ENCODE data around the gene SOX9.

DNA sequence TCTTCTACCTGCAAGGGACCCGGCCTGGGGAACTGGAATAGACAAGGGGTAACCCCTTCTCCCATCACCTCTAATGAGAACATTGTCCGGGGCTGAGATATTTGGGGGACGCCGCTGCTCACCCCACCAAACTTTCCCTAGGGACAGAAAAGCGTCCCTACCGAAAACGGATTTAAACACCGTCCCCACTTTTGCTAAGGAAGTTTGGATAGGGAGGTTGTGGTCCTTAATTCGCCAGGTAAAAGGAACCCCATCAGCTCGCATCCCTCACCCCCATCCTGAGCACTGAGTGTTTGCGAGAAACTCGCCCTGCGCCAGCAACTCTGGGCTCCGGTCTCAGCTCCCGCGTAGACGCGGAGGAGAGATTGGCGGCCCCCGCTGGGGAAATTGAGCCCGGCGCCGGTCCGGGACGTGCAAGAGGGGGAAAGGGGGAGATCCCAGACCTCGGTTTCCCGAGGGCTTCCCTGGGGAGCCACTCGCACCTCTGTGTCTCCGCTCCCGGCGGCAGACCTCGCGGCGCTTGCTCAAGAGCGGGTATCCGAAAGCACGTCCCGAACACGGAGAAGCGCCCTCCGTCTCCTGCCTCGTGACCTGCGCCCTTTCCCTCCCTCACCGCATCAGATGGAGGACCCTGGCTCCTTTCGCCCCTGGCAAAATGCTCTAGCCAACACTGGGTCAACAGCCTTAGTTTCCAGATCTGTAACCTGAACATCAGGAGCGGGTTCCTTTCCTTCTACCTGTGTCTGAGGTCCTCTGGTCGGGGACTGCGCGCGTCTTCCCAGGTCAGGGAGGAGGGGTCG lies 3.1 kb upstream of the SOX9 start:
- no peak for TF ChIP-seq POLR2A (IDR thresholded peaks at IDR 0.05)
- TF ChIP-seq, protein P1, sequence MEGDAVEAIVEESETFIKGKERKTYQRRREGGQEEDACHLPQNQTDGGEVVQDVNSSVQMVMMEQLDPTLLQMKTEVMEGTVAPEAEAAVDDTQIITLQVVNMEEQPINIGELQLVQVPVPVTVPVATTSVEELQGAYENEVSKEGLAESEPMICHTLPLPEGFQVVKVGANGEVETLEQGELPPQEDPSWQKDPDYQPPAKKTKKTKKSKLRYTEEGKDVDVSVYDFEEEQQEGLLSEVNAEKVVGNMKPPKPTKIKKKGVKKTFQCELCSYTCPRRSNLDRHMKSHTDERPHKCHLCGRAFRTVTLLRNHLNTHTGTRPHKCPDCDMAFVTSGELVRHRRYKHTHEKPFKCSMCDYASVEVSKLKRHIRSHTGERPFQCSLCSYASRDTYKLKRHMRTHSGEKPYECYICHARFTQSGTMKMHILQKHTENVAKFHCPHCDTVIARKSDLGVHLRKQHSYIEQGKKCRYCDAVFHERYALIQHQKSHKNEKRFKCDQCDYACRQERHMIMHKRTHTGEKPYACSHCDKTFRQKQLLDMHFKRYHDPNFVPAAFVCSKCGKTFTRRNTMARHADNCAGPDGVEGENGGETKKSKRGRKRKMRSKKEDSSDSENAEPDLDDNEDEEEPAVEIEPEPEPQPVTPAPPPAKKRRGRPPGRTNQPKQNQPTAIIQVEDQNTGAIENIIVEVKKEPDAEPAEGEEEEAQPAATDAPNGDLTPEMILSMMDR (IDR thresholded peaks at IDR 0.05): no peak

Measured in testis (tissue), 2 donors.